PC-3 (cell line): Measurements from ENCODE around the gene ZNF221. TPM values are rescaled to one million over a fixed set of nuclear protein-coding genes. Genes with fewer than 3 reads are reported as not detected.

Source experiments
- ATAC-seq: fragments of 200-7000 bp; cut with Tn5 transposase; 2 replicates; pipeline ENCODE4 v1.9.1; 2020; ENCODE audit warnings: mild to moderate bottlenecking, moderate library complexity
- BruUV-seq: library from RNA; stranded (reverse); fragments of 400-500 nt; replicated peaks from 2 replicates; lab custom pipeline; 2021; lab: Mats Ljungman, UMichigan
- CTCF ChIA-PET: fragments of 300-600 bp; sonication (Branson Sonifier 250); formaldehyde crosslinking; loops from one replicate; lab custom pipeline; 2022; ENCODE audit warnings: antibody characterized with exemption; lab: Charles Lee
- POLR2A ChIA-PET: fragments of 300-600 bp; sonication (Branson Sonifier 250); formaldehyde crosslinking; loops from one replicate; lab custom pipeline; 2022; ENCODE audit warnings: antibody characterized with exemption; ENCODE audit not compliant: unreplicated experiment; lab: Charles Lee
- DNase-seq: peaks from one replicate; pipeline ENCODE4 v3.0.0-alpha.2; 2015
- H2AFZ ChIP-seq: fragments of 300-600 bp; sonication (generic); 2 replicates; pipeline ENCODE4 v1.6.0; 2016; ENCODE audit warnings: antibody characterized with exemption, low read length
- H3F3A ChIP-seq: fragments of 300-600 bp; sonication (generic); one replicate; pipeline ENCODE4 v1.6.0; 2017; ENCODE audit warnings: antibody characterized with exemption, low read length, control low read depth, mild to moderate bottlenecking; ENCODE audit not compliant: unreplicated experiment
- H3K27ac ChIP-seq: fragments of 300-600 bp; sonication (generic); 2 replicates; pipeline ENCODE4 v1.5.1; 2016; ENCODE audit warnings: mild to moderate bottlenecking, low read length
- H3K27me3 ChIP-seq: fragments of 300-600 bp; sonication (generic); 2 replicates; pipeline ENCODE4 v1.6.1; 2016; ENCODE audit warnings: low read length, mixed read lengths
- H3K36me3 ChIP-seq: fragments of 300-600 bp; sonication (generic); 2 replicates; pipeline ENCODE4 v1.6.1; 2016; ENCODE audit warnings: low read depth, mixed run types, low read length, mixed read lengths
- H3K4me1 ChIP-seq: fragments of 300-600 bp; sonication (generic); 2 replicates; pipeline ENCODE4 v1.5.1; 2016; ENCODE audit warnings: low read length; ENCODE audit not compliant: insufficient read depth
- H3K4me2 ChIP-seq: fragments of 300-600 bp; sonication (generic); 2 replicates; pipeline ENCODE4 v1.6.0; 2016; ENCODE audit warnings: low read length
- H3K4me3 ChIP-seq: fragments of 300-600 bp; sonication (generic); 2 replicates; pipeline ENCODE4 v1.5.1; 2016; ENCODE audit warnings: mild to moderate bottlenecking, low read length, mixed read lengths
- H3K79me2 ChIP-seq: fragments of 300-600 bp; sonication (generic); 2 replicates; pipeline ENCODE4 v1.6.1; 2017; ENCODE audit warnings: low read length, mixed read lengths
- H3K9ac ChIP-seq: fragments of 300-600 bp; sonication (generic); 2 replicates; pipeline ENCODE4 v1.6.0; 2016; ENCODE audit warnings: mild to moderate bottlenecking, low read length
- H3K9me2 ChIP-seq: fragments of 300-600 bp; sonication (generic); replicated peaks from 2 replicates; pipeline ENCODE4 v1.6.1; 2016; ENCODE audit warnings: mixed run types, low read length, mixed read lengths
- H3K9me3 ChIP-seq: fragments of 300-600 bp; sonication (generic); 2 replicates; pipeline ENCODE4 v1.6.1; 2016; ENCODE audit warnings: low read length, mixed read lengths
- H4K20me1 ChIP-seq: fragments of 300-600 bp; sonication (generic); 2 replicates; pipeline ENCODE4 v1.6.1; 2016; ENCODE audit warnings: low read length, mixed read lengths
- EZH2 ChIP-seq: fragments of 300-600 bp; sonication (generic); IDR thresholded peaks from one replicate; pipeline ENCODE4 v1.6.1; 2017; ENCODE audit warnings: antibody characterized with exemption, mild to moderate bottlenecking, low read length; ENCODE audit not compliant: unreplicated experiment
- EZH2phosphoT487 ChIP-seq: fragments of 300-600 bp; sonication (generic); IDR thresholded peaks from 2 replicates; pipeline ENCODE4 v1.6.1; 2018; ENCODE audit warnings: mild to moderate bottlenecking, antibody characterized with exemption, low read length, borderline replicate concordance
- intact Hi-C: fragments of 100-400 bp; cut with micrococcal nuclease; formaldehyde crosslinking; loops from 2 replicates; pipeline ENCODE4 v1.9.0; 2023
- total RNA-seq: library from RNA; depleted of rRNA; stranded (reverse); fragments of >200 nt; gene quantifications from 2 replicates; pipeline ENCODE4 v1.2.3, GENCODE V29; 2014
- TF ChIP-seq, protein P1 (sequence below): fragments of 300-600 bp; sonication (generic); conservative IDR thresholded peaks from 2 replicates; pipeline ENCODE4 v1.5.1; 2017; ENCODE audit warnings: antibody characterized with exemption, low read depth, mild to moderate bottlenecking, low read length

ZNF221 gene
- total RNA-seq, 1 experiment from 2014 or later = 0.55 TPM

GRCh38 chr19:43956827-43957226 lies 5.8 kb downstream of the ZNF221 start:
- Histone ChIP-seq H2AFZ (no peak overlapping the region), H3K27ac (no peak overlapping the region), H3K4me1 (no peaks in the 10 kb centered on the region), H3K9ac (no peak overlapping the region), H3K79me2 (no peaks in the 10 kb centered on the region), H3K36me3 (no peaks in the 10 kb centered on the region), H3K4me3 (no peak overlapping the region), H3K9me3 (no peaks in the 10 kb centered on the region), H3K9me2 (no peaks in the 10 kb centered on the region), H3F3A (no peaks in the 10 kb centered on the region), H4K20me1 (no peaks in the 10 kb centered on the region), H3K4me2 (no peak overlapping the region), H3K27me3 (no peaks in the 10 kb centered on the region)
- intact Hi-C loops = loop anchor here (10.0 kb wide), 1 partner anchor 138 kb away; the partner anchor contains the start of gene ZNF224
- ChIA-PET POLR2A (no interaction called here), CTCF (no interaction called here)
- BruUV-seq = no TSS peak
- ATAC-seq (no peak), DNase-seq (no peak)
- TF ChIP-seq, protein P1, sequence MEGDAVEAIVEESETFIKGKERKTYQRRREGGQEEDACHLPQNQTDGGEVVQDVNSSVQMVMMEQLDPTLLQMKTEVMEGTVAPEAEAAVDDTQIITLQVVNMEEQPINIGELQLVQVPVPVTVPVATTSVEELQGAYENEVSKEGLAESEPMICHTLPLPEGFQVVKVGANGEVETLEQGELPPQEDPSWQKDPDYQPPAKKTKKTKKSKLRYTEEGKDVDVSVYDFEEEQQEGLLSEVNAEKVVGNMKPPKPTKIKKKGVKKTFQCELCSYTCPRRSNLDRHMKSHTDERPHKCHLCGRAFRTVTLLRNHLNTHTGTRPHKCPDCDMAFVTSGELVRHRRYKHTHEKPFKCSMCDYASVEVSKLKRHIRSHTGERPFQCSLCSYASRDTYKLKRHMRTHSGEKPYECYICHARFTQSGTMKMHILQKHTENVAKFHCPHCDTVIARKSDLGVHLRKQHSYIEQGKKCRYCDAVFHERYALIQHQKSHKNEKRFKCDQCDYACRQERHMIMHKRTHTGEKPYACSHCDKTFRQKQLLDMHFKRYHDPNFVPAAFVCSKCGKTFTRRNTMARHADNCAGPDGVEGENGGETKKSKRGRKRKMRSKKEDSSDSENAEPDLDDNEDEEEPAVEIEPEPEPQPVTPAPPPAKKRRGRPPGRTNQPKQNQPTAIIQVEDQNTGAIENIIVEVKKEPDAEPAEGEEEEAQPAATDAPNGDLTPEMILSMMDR = no peak
- TF ChIP-seq EZH2phosphoT487 (no peak), EZH2 (no peak)

DNA sequence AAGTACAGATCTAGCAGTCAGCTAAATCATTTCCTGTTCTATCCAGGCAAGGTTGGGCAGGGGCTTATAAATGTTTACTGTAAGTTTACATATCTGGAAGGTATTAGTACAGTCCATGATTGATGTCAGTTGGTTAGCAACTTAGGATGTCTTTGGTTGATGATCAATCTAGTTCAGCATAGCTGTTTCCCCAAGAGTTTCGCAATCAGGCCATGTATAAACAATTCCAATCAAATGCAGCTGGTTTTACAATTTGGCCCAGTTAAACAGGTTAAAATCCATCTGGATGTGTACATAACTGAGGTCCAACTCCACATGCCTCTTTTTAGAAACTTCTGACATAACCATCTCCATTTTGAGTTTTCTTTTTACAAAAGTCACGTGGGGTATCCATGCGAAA lies 6.9 kb downstream of the ZNF221 start:
- ChIA-PET CTCF (no interaction called here), POLR2A (no interaction called here)
- intact Hi-C loops = loop anchor here (10.0 kb wide), 1 partner anchor 137 kb away; the partner anchor contains the start of gene ZNF224

DNA sequence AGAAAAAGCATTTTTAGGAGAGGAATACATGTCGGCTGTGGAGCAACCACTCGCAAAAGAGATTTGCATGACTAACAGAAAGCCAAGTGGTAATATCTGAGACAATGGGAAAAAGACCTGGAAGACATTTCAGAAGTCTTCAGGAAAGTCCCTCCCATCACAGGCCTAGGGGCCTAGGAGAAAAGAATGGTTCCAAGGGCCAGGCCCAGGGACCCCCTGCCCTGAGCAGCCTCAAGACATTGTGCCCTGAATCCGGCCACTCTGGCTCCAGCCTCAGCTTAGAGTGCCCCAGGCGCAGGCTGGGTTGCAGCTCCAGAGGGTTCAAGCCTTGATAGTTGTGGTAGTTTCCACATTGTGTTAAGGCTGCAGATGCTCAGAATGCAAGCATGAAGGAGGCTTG lies 9.4 kb downstream of the ZNF221 start:
- no peak for DNase-seq
- Histone ChIP-seq H3K9ac (no peak overlapping the region), H3F3A (no peaks in the 10 kb centered on the region), H3K4me3 (no peak overlapping the region), H3K79me2 (no peaks in the 10 kb centered on the region), H3K9me3 (peaks cover under 1% of the 10 kb centered on the region; the same call in 1 of the 2 replicates), H3K4me1 (no peaks in the 10 kb centered on the region), H3K27me3 (no peaks in the 10 kb centered on the region), H3K4me2 (no peak overlapping the region), H4K20me1 (no peaks in the 10 kb centered on the region), H3K27ac (no peak overlapping the region), H2AFZ (no peak overlapping the region), H3K9me2 (no peaks in the 10 kb centered on the region), H3K36me3 (peaks cover 18% of the 10 kb centered on the region)
- TF ChIP-seq EZH2phosphoT487 = no peak
- TF ChIP-seq, protein P1 = no peak
- TF ChIP-seq EZH2 = no peak
- BruUV-seq = no TSS peak
- intact Hi-C loops = no loop called here
- ATAC-seq = no peak
- POLR2A ChIA-PET = no interaction called here
- CTCF ChIA-PET = no interaction called here

More for the DNA sequence above, 6.9 kb downstream of the ZNF221 start:
- no TSS peak for BruUV-seq
- no peak overlapping the region for H3K4me2 ChIP-seq
- no peak overlapping the region for H3K27ac ChIP-seq
- no peaks in the 10 kb centered on the region for H3K9me3 ChIP-seq
- no peaks in the 10 kb centered on the region; the same call in 1 of the 2 replicates for H3K36me3 ChIP-seq
- TF ChIP-seq, protein P1 = no peak
- TF ChIP-seq EZH2 (no peak), EZH2phosphoT487 (no peak)
- H3K79me2 ChIP-seq = no peaks in the 10 kb centered on the region
- H3K4me3 ChIP-seq = no peak overlapping the region
- no peaks in the 10 kb centered on the region for H4K20me1 ChIP-seq
- ATAC-seq (no peak), DNase-seq (no peak)
- H3K27me3 ChIP-seq = no peaks in the 10 kb centered on the region
- H2AFZ ChIP-seq = no peak overlapping the region
- H3F3A ChIP-seq = no peaks in the 10 kb centered on the region
- H3K9ac ChIP-seq = no peak overlapping the region
- H3K9me2 ChIP-seq = no peaks in the 10 kb centered on the region
- no peaks in the 10 kb centered on the region for H3K4me1 ChIP-seq
